Astrocyte (in vitro differentiated cells and primary cell): Measurements from ENCODE around the gene EFCAB13. TPM values are rescaled to one million over a fixed set of nuclear protein-coding genes. Genes with fewer than 3 reads are reported as not detected.
"Not testable (repeated sequence)": the region's sequence is repeated elsewhere in the genome, so short reads cannot be mapped to it uniquely, and the experiment has no call there.

Source experiments
- DNase-seq: peaks from one replicate; pipeline ENCODE4 v3.0.0-alpha.2; 2010; ENCODE audit warnings: low read depth
- FAIRE-seq: peaks from 2 replicates; lab custom pipeline; 2011; peaks lifted over from hg19 to GRCh38; lab: Jason Lieb, UNC
- H2AFZ ChIP-seq: 2 replicates; pipeline ENCODE4 v1.6.0; 2012; ENCODE audit warnings: low read depth, low read length, inconsistent platforms
- H3K27ac ChIP-seq: 2 replicates; pipeline ENCODE4 v1.5.1; 2011; ENCODE audit warnings: low read depth, low read length, inconsistent platforms
- H3K27me3 ChIP-seq: 2 replicates; pipeline ENCODE4 v1.6.0; 2011; ENCODE audit warnings: low read length, inconsistent platforms; ENCODE audit not compliant: insufficient read depth
- H3K36me3 ChIP-seq: 2 replicates; pipeline ENCODE4 v1.5.1; 2011; ENCODE audit warnings: low read length, inconsistent platforms; ENCODE audit not compliant: insufficient read depth
- H3K4me1 ChIP-seq: 2 replicates; pipeline ENCODE4 v1.5.1; 2011; ENCODE audit warnings: low read length, inconsistent platforms; ENCODE audit not compliant: insufficient read depth
- H3K4me2 ChIP-seq: 2 replicates; pipeline ENCODE4 v1.6.0; 2012; ENCODE audit warnings: low read length, inconsistent platforms
- H3K4me3 ChIP-seq: 2 replicates; pipeline ENCODE4 v1.5.1; 2011; ENCODE audit warnings: low read depth, mild to moderate bottlenecking, low read length, inconsistent platforms; ENCODE audit not compliant: insufficient read depth
- H3K79me2 ChIP-seq: 2 replicates; pipeline ENCODE4 v1.6.0; 2012; ENCODE audit warnings: mild to moderate bottlenecking, low read length, inconsistent platforms; ENCODE audit not compliant: insufficient read depth
- H3K9ac ChIP-seq: 2 replicates; pipeline ENCODE4 v1.6.0; 2012; ENCODE audit warnings: mild to moderate bottlenecking, low read length, inconsistent platforms
- H3K9me3 ChIP-seq: 2 replicates; pipeline ENCODE4 v1.5.1; 2012; ENCODE audit warnings: low read depth, mild to moderate bottlenecking, low read length, inconsistent platforms; ENCODE audit not compliant: insufficient read depth
- H4K20me1 ChIP-seq: 2 replicates; pipeline ENCODE4 v1.6.0; 2012; ENCODE audit warnings: low read length, inconsistent platforms; ENCODE audit not compliant: insufficient read depth
- H3K27ac Mint-ChIP-seq: one replicate; pipeline ENCODE4 v1.8.0; 2021; ENCODE audit warnings: mild to moderate bottlenecking, mixed read lengths; ENCODE audit not compliant: unreplicated experiment
- H3K27me3 Mint-ChIP-seq: one replicate; pipeline ENCODE4 v1.8.0; 2021; ENCODE audit warnings: low read depth, mixed read lengths; ENCODE audit not compliant: unreplicated experiment
- H3K36me3 Mint-ChIP-seq: one replicate; pipeline ENCODE4 v1.8.0; 2021; ENCODE audit warnings: low read depth, mixed read lengths; ENCODE audit not compliant: unreplicated experiment
- H3K4me1 Mint-ChIP-seq: one replicate; pipeline ENCODE4 v1.8.0; 2021; ENCODE audit warnings: low read depth, mixed read lengths; ENCODE audit not compliant: unreplicated experiment
- H3K4me3 Mint-ChIP-seq: one replicate; pipeline ENCODE4 v1.8.0; 2021; ENCODE audit warnings: mild to moderate bottlenecking, moderate library complexity, mixed read lengths; ENCODE audit not compliant: unreplicated experiment
- H3K9me3 Mint-ChIP-seq: one replicate; pipeline ENCODE4 v1.8.0; 2021; ENCODE audit warnings: mild to moderate bottlenecking, mixed read lengths; ENCODE audit not compliant: unreplicated experiment
- EZH2 ChIP-seq: IDR thresholded peaks from 2 replicates; pipeline ENCODE4 v1.6.1; 2012; ENCODE audit warnings: mild to moderate bottlenecking, low read length, inconsistent platforms; ENCODE audit not compliant: insufficient read depth
- total RNA-seq: library from RNA; stranded (reverse); gene quantifications from 2 replicates; pipeline ENCODE4 v1.2.1, GENCODE V29; 2021
- TF ChIP-seq, protein P1 (sequence below): IDR thresholded peaks from 2 replicates; pipeline ENCODE4 v1.5.1; 2011; ENCODE audit warnings: low read depth, mild to moderate bottlenecking, inconsistent platforms, low read length, moderate library complexity; ENCODE audit not compliant: insufficient read depth

The EFCAB13 gene
- total RNA-seq, 1 donor from 2014 or later = 0.66 TPM

DNA sequence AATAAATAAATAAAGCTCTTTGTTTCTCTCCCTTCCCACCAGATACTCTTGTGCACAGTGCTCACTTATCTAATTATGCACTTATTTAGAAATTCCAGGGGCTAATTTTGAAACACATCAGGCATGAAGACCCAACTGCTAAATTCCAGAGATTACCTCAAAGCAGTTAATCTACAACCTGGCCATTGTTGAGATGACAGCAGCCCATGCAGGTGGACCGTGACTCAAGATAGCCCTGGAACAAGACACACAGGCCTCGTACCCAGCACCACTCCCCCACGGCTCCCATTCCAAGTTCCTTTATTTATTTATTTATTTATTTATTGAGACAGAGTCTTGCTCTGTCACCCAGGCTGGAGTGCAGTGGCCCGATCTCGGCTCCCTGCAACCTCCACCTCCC is 147.1 kb downstream of the EFCAB13 start:
- no peak overlapping the region for H3K9ac ChIP-seq
- no peak for TF ChIP-seq EZH2
- TF ChIP-seq, protein P1, sequence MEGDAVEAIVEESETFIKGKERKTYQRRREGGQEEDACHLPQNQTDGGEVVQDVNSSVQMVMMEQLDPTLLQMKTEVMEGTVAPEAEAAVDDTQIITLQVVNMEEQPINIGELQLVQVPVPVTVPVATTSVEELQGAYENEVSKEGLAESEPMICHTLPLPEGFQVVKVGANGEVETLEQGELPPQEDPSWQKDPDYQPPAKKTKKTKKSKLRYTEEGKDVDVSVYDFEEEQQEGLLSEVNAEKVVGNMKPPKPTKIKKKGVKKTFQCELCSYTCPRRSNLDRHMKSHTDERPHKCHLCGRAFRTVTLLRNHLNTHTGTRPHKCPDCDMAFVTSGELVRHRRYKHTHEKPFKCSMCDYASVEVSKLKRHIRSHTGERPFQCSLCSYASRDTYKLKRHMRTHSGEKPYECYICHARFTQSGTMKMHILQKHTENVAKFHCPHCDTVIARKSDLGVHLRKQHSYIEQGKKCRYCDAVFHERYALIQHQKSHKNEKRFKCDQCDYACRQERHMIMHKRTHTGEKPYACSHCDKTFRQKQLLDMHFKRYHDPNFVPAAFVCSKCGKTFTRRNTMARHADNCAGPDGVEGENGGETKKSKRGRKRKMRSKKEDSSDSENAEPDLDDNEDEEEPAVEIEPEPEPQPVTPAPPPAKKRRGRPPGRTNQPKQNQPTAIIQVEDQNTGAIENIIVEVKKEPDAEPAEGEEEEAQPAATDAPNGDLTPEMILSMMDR = no peak
- Mint-ChIP-seq H3K27ac (no peak overlapping the region), H3K9me3 (no peaks in the 10 kb centered on the region), H3K27me3 (no peaks in the 10 kb centered on the region), H3K4me3 (no peak overlapping the region), H3K4me1 (no peaks in the 10 kb centered on the region), H3K36me3 (peaks cover 3% of the 10 kb centered on the region)
- no peak overlapping the region for H2AFZ ChIP-seq
- H3K27ac ChIP-seq = no peak overlapping the region
- H3K4me3 ChIP-seq = no peak overlapping the region
- H3K27me3 ChIP-seq = no peaks in the 10 kb centered on the region
- H3K4me1 ChIP-seq = no peaks in the 10 kb centered on the region
- DNase-seq (no peak), FAIRE-seq (no peak)
- H3K9me3 ChIP-seq = no peaks in the 10 kb centered on the region
- no peaks in the 10 kb centered on the region for H4K20me1 ChIP-seq
- no peaks in the 10 kb centered on the region for H3K79me2 ChIP-seq
- no peak overlapping the region for H3K4me2 ChIP-seq
- peaks cover 4% of the 10 kb centered on the region for H3K36me3 ChIP-seq

DNA sequence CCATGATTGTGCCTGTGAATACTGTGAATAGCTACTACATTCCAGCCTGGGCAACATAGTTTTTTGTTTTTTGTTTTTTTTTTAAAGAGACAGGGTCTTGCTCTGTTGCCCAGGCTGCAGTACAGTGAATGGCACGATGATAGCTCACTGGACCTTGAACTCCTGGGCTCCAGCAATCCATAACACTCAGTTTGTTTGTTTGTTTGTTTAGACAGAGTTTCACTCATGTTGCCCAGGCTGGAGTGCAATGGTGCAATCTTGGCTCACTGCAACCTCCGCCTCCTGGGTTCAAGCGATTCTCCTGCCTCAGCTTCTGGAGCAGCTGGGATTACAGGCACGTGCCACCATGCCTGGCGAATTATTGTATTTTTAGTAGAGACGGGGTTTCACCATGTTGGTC is 148.3 kb downstream of the EFCAB13 start:
- not testable (repeated sequence) for H3K9me3 ChIP-seq, H3K9me3 Mint-ChIP-seq, FAIRE-seq, H3K4me1 ChIP-seq, H3K27ac ChIP-seq, H3K27ac Mint-ChIP-seq, H3K4me3 Mint-ChIP-seq, H3K79me2 ChIP-seq, DNase-seq, H3K4me3 ChIP-seq, H3K4me1 Mint-ChIP-seq, H3K4me2 ChIP-seq, H3K9ac ChIP-seq, H4K20me1 ChIP-seq, H3K27me3 ChIP-seq, H3K36me3 Mint-ChIP-seq, H3K36me3 ChIP-seq, H3K27me3 Mint-ChIP-seq, H2AFZ ChIP-seq

Other genes with a start within 250 kb of the EFCAB13 start
- gene CDC27, start 134.7 kb upstream of the EFCAB13 start, total RNA-seq = 137 and 151 TPM in 2 replicates
- gene MYL4, start 114.6 kb upstream of the EFCAB13 start, total RNA-seq = 22.7 and 38.5 TPM in 2 replicates
- gene ITGB3, start 70.1 kb upstream of the EFCAB13 start, total RNA-seq = 44.0 and 59.2 TPM in 2 replicates
- gene NPEPPS, start 207.2 kb downstream of the EFCAB13 start, total RNA-seq = 112 and 143 TPM in 2 replicates